ENCODE results near the gene CARD11. TPM values are rescaled to one million over a fixed set of nuclear protein-coding genes. Genes with fewer than 3 reads are reported as not detected.

The CARD11 gene
- total RNA-seq, 4 donors from 2014 or later, result 0.96 to 47.5 (median 6.6) TPM

DNA sequence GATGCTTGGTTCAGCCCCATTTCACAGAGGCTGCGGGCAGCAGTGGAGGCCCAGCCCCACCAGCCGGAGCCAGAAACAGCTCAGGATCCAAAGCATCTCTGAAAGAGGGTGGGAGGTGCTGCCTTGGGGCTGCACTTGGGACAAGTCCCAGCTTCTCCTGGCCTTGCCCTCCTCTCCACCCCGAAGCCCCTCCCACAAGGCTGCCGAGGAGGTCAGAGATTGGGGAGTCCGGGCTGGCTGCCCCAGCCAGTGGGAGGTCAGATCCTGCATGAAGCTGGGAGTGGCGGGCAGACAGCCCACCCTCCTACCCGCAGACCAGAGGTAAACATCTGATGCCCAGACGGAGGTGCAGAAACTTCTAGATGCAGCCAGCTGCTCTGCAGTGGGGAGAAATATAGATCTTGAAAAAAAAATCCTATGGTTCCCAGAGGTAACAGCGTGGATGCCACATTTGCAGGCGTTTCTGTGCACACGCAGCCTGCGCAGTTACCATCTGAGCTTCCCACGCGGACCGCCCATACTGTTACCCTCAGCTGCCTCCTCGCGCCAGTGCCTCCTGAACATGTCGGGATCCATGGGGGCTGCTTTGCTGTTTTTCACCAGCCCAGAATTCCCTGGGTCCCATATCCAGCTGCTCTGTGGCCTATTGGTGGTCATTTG, 162.7 kb downstream of the CARD11 start:
- WGBS, 2 donors (ENCODE audit: low coverage in 1 of 2), result 59 to 80% methylated on average over 2 to 16 of the region's 18 CpGs
- Histone ChIP-seq H3K27me3 (peaks cover 29% of the 10 kb centered on the region), H3K4me1 (peaks cover 0 to 14% (median 9%) of the 10 kb centered on the region in 4 donors), H3K9me3 (no peaks in the 10 kb centered on the region), H3K36me3 (no peaks in the 10 kb centered on the region), H3K4me3 (no peak overlapping the region), H3K27ac (no peak overlapping the region)
- TF ChIP-seq, protein P1, sequence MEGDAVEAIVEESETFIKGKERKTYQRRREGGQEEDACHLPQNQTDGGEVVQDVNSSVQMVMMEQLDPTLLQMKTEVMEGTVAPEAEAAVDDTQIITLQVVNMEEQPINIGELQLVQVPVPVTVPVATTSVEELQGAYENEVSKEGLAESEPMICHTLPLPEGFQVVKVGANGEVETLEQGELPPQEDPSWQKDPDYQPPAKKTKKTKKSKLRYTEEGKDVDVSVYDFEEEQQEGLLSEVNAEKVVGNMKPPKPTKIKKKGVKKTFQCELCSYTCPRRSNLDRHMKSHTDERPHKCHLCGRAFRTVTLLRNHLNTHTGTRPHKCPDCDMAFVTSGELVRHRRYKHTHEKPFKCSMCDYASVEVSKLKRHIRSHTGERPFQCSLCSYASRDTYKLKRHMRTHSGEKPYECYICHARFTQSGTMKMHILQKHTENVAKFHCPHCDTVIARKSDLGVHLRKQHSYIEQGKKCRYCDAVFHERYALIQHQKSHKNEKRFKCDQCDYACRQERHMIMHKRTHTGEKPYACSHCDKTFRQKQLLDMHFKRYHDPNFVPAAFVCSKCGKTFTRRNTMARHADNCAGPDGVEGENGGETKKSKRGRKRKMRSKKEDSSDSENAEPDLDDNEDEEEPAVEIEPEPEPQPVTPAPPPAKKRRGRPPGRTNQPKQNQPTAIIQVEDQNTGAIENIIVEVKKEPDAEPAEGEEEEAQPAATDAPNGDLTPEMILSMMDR (IDR thresholded peaks at IDR 0.05), result no peak
- no peak for TF ChIP-seq POLR2A (IDR thresholded peaks at IDR 0.05)
- TF ChIP-seq EP300 (IDR thresholded peaks at IDR 0.05; ENCODE audit: low read depth), result no peak
- no peak for TF ChIP-seq POLR2AphosphoS5 (IDR thresholded peaks at IDR 0.05)
- no peak for DNase-seq
- intact Hi-C loops (cut with DNase I; ENCODE audit: low total_unique reads) (no loop called here), in situ Hi-C loops (cut with MboI; ENCODE audit: low pct_ligation_motif_present in 1 of 4, low pct_unique_long_range_greater_than_20kb in 1 of 4, low sequenced_read_pairs in 3 of 4) (loop anchor here in 1 of 4 donors (25.0 kb wide), 1 partner anchor 256 kb away; no protein-coding TSS in a partner anchor)

DNA sequence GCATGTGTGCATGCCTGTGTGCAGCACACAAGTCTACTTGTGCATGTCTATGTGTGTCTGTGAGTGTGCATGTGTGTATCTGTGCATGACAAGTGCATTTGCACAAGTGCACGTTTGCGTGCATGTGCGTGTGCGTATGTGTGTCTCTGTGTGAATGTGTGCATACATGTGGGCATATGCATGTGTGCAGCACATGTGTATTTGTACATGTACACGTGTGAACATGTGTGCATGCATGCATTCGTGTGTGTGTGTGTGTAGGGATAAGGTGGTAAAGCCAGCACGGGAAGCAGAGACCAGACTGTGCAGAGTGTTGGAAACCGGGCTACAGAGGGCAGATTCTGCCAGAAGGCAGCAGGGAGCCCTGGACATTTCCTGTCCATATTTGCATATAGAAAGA, 163.6 kb downstream of the CARD11 start:
- Histone ChIP-seq H3K4me1 (peaks cover 0 to 14% (median 9%) of the 10 kb centered on the region in 4 donors), H3K4me3 (no peak overlapping the region), H3K27me3 (peaks cover 27% of the 10 kb centered on the region), H3K9me3 (no peaks in the 10 kb centered on the region), H3K36me3 (no peaks in the 10 kb centered on the region), H3K27ac (no peak overlapping the region)
- no peak for DNase-seq
- WGBS, 2 donors (ENCODE audit: low coverage in 1 of 2), result 78% methylated on average over 8 of the region's 8 CpGs; no CpG with 5 or more reads in 1 of the 2 donors
- TF ChIP-seq POLR2AphosphoS5 (IDR thresholded peaks at IDR 0.05), result no peak
- TF ChIP-seq EP300 (IDR thresholded peaks at IDR 0.05; ENCODE audit: low read depth), result no peak
- no peak for TF ChIP-seq POLR2A (IDR thresholded peaks at IDR 0.05)
- TF ChIP-seq, protein P1 (IDR thresholded peaks at IDR 0.05), result no peak
- intact Hi-C loops (cut with DNase I; ENCODE audit: low total_unique reads), result no loop called here
- in situ Hi-C loops (cut with MboI; ENCODE audit: low pct_ligation_motif_present in 1 of 4, low pct_unique_long_range_greater_than_20kb in 1 of 4, low sequenced_read_pairs in 3 of 4), result loop anchor here in 1 of 4 donors (25.0 kb wide), 1 partner anchor 257 kb away; no protein-coding TSS in a partner anchor

DNA sequence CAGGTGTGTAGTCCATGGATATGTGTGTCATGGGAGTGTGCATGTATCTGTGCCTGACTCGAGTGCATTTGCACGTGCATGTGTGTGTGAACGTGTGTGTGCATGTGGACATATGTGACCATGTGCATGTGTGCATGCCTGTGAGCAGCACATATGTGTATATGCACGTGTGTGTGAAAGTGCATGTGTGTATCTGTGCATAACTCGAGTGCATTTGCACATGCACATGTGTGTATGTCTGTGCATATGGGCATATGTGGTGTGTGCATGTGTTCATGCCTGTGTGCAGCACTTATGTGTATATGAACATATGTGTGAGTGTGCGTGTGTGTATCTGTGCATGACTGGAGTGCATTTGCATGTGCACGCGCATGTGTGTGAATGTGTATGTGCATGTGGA, 164.3 kb downstream of the CARD11 start:
- no peak for TF ChIP-seq POLR2AphosphoS5 (IDR thresholded peaks at IDR 0.05)
- no peak for TF ChIP-seq EP300 (IDR thresholded peaks at IDR 0.05; ENCODE audit: low read depth)
- no peak for TF ChIP-seq POLR2A (IDR thresholded peaks at IDR 0.05)
- TF ChIP-seq, protein P1 (IDR thresholded peaks at IDR 0.05), result no peak
- no peak overlapping the region for H3K4me3 ChIP-seq
- H3K9me3 ChIP-seq, result no peaks in the 10 kb centered on the region
- peaks cover 0 to 10% (median 7%) of the 10 kb centered on the region in 4 donors for H3K4me1 ChIP-seq
- H3K27ac ChIP-seq, result no peak overlapping the region
- intact Hi-C loops (cut with DNase I; ENCODE audit: low total_unique reads), result no loop called here
- peaks cover 32% of the 10 kb centered on the region for H3K27me3 ChIP-seq
- WGBS, 2 donors (ENCODE audit: low coverage in 1 of 2), result 92 to 100% methylated on average over 4 to 8 of the region's 8 CpGs
- in situ Hi-C loops (cut with MboI; ENCODE audit: low pct_ligation_motif_present in 1 of 4, low pct_unique_long_range_greater_than_20kb in 1 of 4, low sequenced_read_pairs in 3 of 4), result loop anchor here in 2 of 4 donors (10.0 to 25.0 kb wide), 2 partner anchors 258 to 275 kb away; no protein-coding TSS in a partner anchor
- no peaks in the 10 kb centered on the region for H3K36me3 ChIP-seq
- no peak for DNase-seq

DNA sequence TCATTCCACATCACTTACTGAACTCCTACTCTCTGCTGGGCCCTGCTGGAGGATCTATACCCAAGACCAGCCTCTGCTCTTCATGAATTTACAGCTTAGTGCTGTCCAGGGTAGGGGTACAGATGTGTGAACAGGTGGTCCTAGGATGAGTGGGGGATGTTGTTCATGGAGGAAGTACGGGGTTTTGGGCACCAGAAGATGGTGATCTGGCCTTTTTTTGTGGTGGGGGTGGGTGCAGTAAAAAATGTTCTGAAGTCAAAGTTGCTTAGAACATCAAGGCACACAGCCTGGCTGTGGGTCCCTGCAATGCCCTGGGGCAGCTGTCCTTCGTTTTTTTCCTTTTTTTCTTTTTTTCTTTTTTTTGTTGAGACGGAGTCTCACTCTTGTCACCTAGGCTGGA, 165.4 kb downstream of the CARD11 start:
- Histone ChIP-seq H3K4me1 (no peaks in the 10 kb centered on the region), H3K27me3 (peaks cover 31% of the 10 kb centered on the region), H3K36me3 (no peaks in the 10 kb centered on the region), H3K4me3 (no peak overlapping the region), H3K27ac (no peak overlapping the region), H3K9me3 (no peaks in the 10 kb centered on the region)
- TF ChIP-seq, protein P1 (IDR thresholded peaks at IDR 0.05), result no peak
- WGBS, 2 donors (ENCODE audit: low coverage in 1 of 2), result 67 to 69% methylated on average over 1 to 3 of the region's 3 CpGs
- no peak for DNase-seq
- intact Hi-C loops (cut with DNase I; ENCODE audit: low total_unique reads), result no loop called here
- in situ Hi-C loops (cut with MboI; ENCODE audit: low pct_ligation_motif_present in 1 of 4, low pct_unique_long_range_greater_than_20kb in 1 of 4, low sequenced_read_pairs in 3 of 4), result loop anchor here in 2 of 4 donors (10.0 to 25.0 kb wide), 2 partner anchors 259 to 276 kb away; no protein-coding TSS in a partner anchor
